ENCODE results near the gene EXOC3L4.
"Not testable (repeated sequence)": the region's sequence is repeated elsewhere in the genome, so short reads cannot be mapped to it uniquely, and the experiment has no call there.

EXOC3L4 gene

GRCh38 chr14:103140316-103141109 lies 46.0 kb downstream of the EXOC3L4 start:
- H3K4me1 ChIP-seq (ENCODE audit: control insufficient read depth, insufficient read depth, low read length): peaks cover 10% of the 10 kb centered on the region
- H3K36me3 ChIP-seq (ENCODE audit: control insufficient read depth, insufficient read depth, low read length): no peaks in the 10 kb centered on the region
- no peak overlapping the region for H3K4me3 ChIP-seq (ENCODE audit: low read length)
- no peak overlapping the region for H3K27ac ChIP-seq (ENCODE audit: low read depth, low read length)
- H3K27me3 ChIP-seq (ENCODE audit: control insufficient read depth, insufficient read depth, low read length): peaks cover 7% of the 10 kb centered on the region
- no peak overlapping the region for H3K9ac ChIP-seq (ENCODE audit: low read length)

GRCh38 chr14:103141117-103141796 lies 46.7 kb downstream of the EXOC3L4 start:
- peaks cover 10% of the 10 kb centered on the region for H3K4me1 ChIP-seq (ENCODE audit: control insufficient read depth, insufficient read depth, low read length)
- H3K9ac ChIP-seq (ENCODE audit: low read length): no peak overlapping the region
- no peaks in the 10 kb centered on the region for H3K36me3 ChIP-seq (ENCODE audit: control insufficient read depth, insufficient read depth, low read length)
- H3K27me3 ChIP-seq (ENCODE audit: control insufficient read depth, insufficient read depth, low read length): peaks cover 7% of the 10 kb centered on the region
- no peak overlapping the region for H3K27ac ChIP-seq (ENCODE audit: low read depth, low read length)
- no peak overlapping the region for H3K4me3 ChIP-seq (ENCODE audit: low read length)

GRCh38 chr14:103142026-103142425 lies 47.5 kb downstream of the EXOC3L4 start:
- Histone ChIP-seq H3K9ac (ENCODE audit: low read length) (no peak overlapping the region), H3K36me3 (ENCODE audit: control insufficient read depth, insufficient read depth, low read length) (no peaks in the 10 kb centered on the region), H3K27ac (ENCODE audit: low read depth, low read length) (no peak overlapping the region), H3K4me1 (ENCODE audit: control insufficient read depth, insufficient read depth, low read length) (peaks cover 10% of the 10 kb centered on the region), H3K27me3 (ENCODE audit: control insufficient read depth, insufficient read depth, low read length) (peaks cover 7% of the 10 kb centered on the region), H3K4me3 (ENCODE audit: low read length) (no peak overlapping the region)

- Histone ChIP-seq H3K4me1 (ENCODE audit: control insufficient read depth, insufficient read depth, low read length) (peaks cover 4% of the 10 kb centered on the region), H3K4me3 (ENCODE audit: low read length) (no peak overlapping the region), H3K27me3 (ENCODE audit: control insufficient read depth, insufficient read depth, low read length) (peaks cover 7% of the 10 kb centered on the region), H3K27ac (ENCODE audit: low read depth, low read length) (no peak overlapping the region), H3K9ac (ENCODE audit: low read length) (no peak overlapping the region), H3K36me3 (ENCODE audit: control insufficient read depth, insufficient read depth, low read length) (no peaks in the 10 kb centered on the region)
These were observed 48.3 kb downstream of the EXOC3L4 start for GRCh38 chr14:103142721-103143302.

GRCh38 chr14:103143506-103143905 lies 49.0 kb downstream of the EXOC3L4 start:
- Histone ChIP-seq H3K4me3 (ENCODE audit: low read length) (no peak overlapping the region), H3K27me3 (ENCODE audit: control insufficient read depth, insufficient read depth, low read length) (peaks cover 7% of the 10 kb centered on the region), H3K4me1 (ENCODE audit: control insufficient read depth, insufficient read depth, low read length) (no peaks in the 10 kb centered on the region), H3K27ac (ENCODE audit: low read depth, low read length) (no peak overlapping the region), H3K9ac (ENCODE audit: low read length) (no peak overlapping the region), H3K36me3 (ENCODE audit: control insufficient read depth, insufficient read depth, low read length) (no peaks in the 10 kb centered on the region)

- Histone ChIP-seq H3K27ac (ENCODE audit: low read depth, low read length) (no peak overlapping the region), H3K4me1 (ENCODE audit: control insufficient read depth, insufficient read depth, low read length) (no peaks in the 10 kb centered on the region), H3K9ac (ENCODE audit: low read length) (no peak overlapping the region), H3K4me3 (ENCODE audit: low read length) (no peak overlapping the region), H3K27me3 (ENCODE audit: control insufficient read depth, insufficient read depth, low read length) (peaks cover 7% of the 10 kb centered on the region), H3K36me3 (ENCODE audit: control insufficient read depth, insufficient read depth, low read length) (no peaks in the 10 kb centered on the region)
These were observed 49.6 kb downstream of the EXOC3L4 start for GRCh38 chr14:103144085-103144484.

- Histone ChIP-seq H3K9ac (ENCODE audit: low read length) (no peak overlapping the region), H3K27me3 (ENCODE audit: control insufficient read depth, insufficient read depth, low read length) (peaks cover 7% of the 10 kb centered on the region), H3K4me3 (ENCODE audit: low read length) (no peak overlapping the region), H3K4me1 (ENCODE audit: control insufficient read depth, insufficient read depth, low read length) (no peaks in the 10 kb centered on the region), H3K36me3 (ENCODE audit: control insufficient read depth, insufficient read depth, low read length) (no peaks in the 10 kb centered on the region), H3K27ac (ENCODE audit: low read depth, low read length) (no peak overlapping the region)
These were observed 51.7 kb downstream of the EXOC3L4 start for GRCh38 chr14:103146141-103146709.

- Histone ChIP-seq H3K36me3 (ENCODE audit: control insufficient read depth, insufficient read depth, low read length) (no peaks in the 10 kb centered on the region), H3K4me1 (ENCODE audit: control insufficient read depth, insufficient read depth, low read length) (no peaks in the 10 kb centered on the region), H3K27me3 (ENCODE audit: control insufficient read depth, insufficient read depth, low read length) (no peaks in the 10 kb centered on the region), H3K27ac (ENCODE audit: low read depth, low read length) (no peak overlapping the region), H3K9ac (ENCODE audit: low read length) (no peak overlapping the region), H3K4me3 (ENCODE audit: low read length) (no peak overlapping the region)
These were observed 55.1 kb downstream of the EXOC3L4 start for GRCh38 chr14:103149351-103150237.

GRCh38 chr14:103151270-103151945 lies 56.9 kb downstream of the EXOC3L4 start:
- Histone ChIP-seq H3K36me3 (ENCODE audit: control insufficient read depth, insufficient read depth, low read length) (no peaks in the 10 kb centered on the region), H3K4me1 (ENCODE audit: control insufficient read depth, insufficient read depth, low read length) (peaks cover 3% of the 10 kb centered on the region), H3K27me3 (ENCODE audit: control insufficient read depth, insufficient read depth, low read length) (no peaks in the 10 kb centered on the region), H3K4me3 (ENCODE audit: low read length) (no peak overlapping the region), H3K27ac (ENCODE audit: low read depth, low read length) (no peak overlapping the region), H3K9ac (ENCODE audit: low read length) (no peak overlapping the region)

- Histone ChIP-seq H3K9ac (ENCODE audit: low read length) (no peak overlapping the region), H3K27ac (ENCODE audit: low read depth, low read length) (no peak overlapping the region), H3K4me1 (ENCODE audit: control insufficient read depth, insufficient read depth, low read length) (peaks cover 3% of the 10 kb centered on the region)
These were observed 60.5 kb downstream of the EXOC3L4 start for GRCh38 chr14:103155010-103155409.

GRCh38 chr14:103155416-103155815 lies 60.9 kb downstream of the EXOC3L4 start:
- H3K4me1 ChIP-seq (ENCODE audit: control insufficient read depth, insufficient read depth, low read length); H3K27me3 ChIP-seq (ENCODE audit: control insufficient read depth, insufficient read depth, low read length); H3K27ac ChIP-seq (ENCODE audit: low read depth, low read length); H3K9ac ChIP-seq (ENCODE audit: low read length); H3K36me3 ChIP-seq (ENCODE audit: control insufficient read depth, insufficient read depth, low read length); H3K4me3 ChIP-seq (ENCODE audit: low read length): not testable (repeated sequence)

More at GRCh38 chr14:103155010-103155409, 60.5 kb downstream of the EXOC3L4 start:
- H3K27me3 ChIP-seq (ENCODE audit: control insufficient read depth, insufficient read depth, low read length): peaks cover 3% of the 10 kb centered on the region
- H3K36me3 ChIP-seq (ENCODE audit: control insufficient read depth, insufficient read depth, low read length): no peaks in the 10 kb centered on the region
- H3K4me3 ChIP-seq (ENCODE audit: low read length): no peak overlapping the region

Measured in rectal smooth muscle tissue (tissue), 1 donor.